ENCODE data around the gene BRD4. TPM values are rescaled to one million over a fixed set of nuclear protein-coding genes. Genes with fewer than 3 reads are reported as not detected.

Gene BRD4
- total RNA-seq, 1 donor from 2014 or later = 153 TPM

GRCh38 chr19:15220833-15221232, 111.5 kb downstream of the BRD4 start:
- Mint-ChIP-seq H3K27me3 (ENCODE audit: low read depth) (no peaks in the 10 kb centered on the region), H3K4me1 (peaks cover 15% of the 10 kb centered on the region), H3K36me3 (no peaks in the 10 kb centered on the region), H3K27ac (peak overlapping the region; percentile 9), H3K9me3 (no peaks in the 10 kb centered on the region), H3K4me3 (no peak overlapping the region)
- DNase-seq (ENCODE audit: low spot score in 2 of 2, unreplicated experiment in 2 of 2) = no peak
- TF ChIP-seq CTCF (IDR thresholded peaks at IDR 0.05; ENCODE audit: unreplicated experiment) = no peak

GRCh38 chr19:15218501-15218900, 113.8 kb downstream of the BRD4 start:
- no peak overlapping the region for H3K4me3 Mint-ChIP-seq
- no peaks in the 10 kb centered on the region for H3K36me3 Mint-ChIP-seq
- H3K4me1 Mint-ChIP-seq = peaks cover 12% of the 10 kb centered on the region
- H3K9me3 Mint-ChIP-seq = no peaks in the 10 kb centered on the region
- no peak for TF ChIP-seq CTCF (IDR thresholded peaks at IDR 0.05; ENCODE audit: unreplicated experiment)
- no peak overlapping the region for H3K27ac Mint-ChIP-seq
- no peaks in the 10 kb centered on the region for H3K27me3 Mint-ChIP-seq (ENCODE audit: low read depth)
- no peak for DNase-seq (ENCODE audit: low spot score in 2 of 2, unreplicated experiment in 2 of 2)

- TF ChIP-seq CTCF (IDR thresholded peaks at IDR 0.05; ENCODE audit: unreplicated experiment) = no peak
- Mint-ChIP-seq H3K27ac (no peak overlapping the region), H3K27me3 (ENCODE audit: low read depth) (no peaks in the 10 kb centered on the region), H3K36me3 (no peaks in the 10 kb centered on the region), H3K4me1 (no peaks in the 10 kb centered on the region), H3K9me3 (no peaks in the 10 kb centered on the region), H3K4me3 (no peak overlapping the region)
- no peak for DNase-seq (ENCODE audit: low spot score in 2 of 2, unreplicated experiment in 2 of 2)
Observed at GRCh38 chr19:15216363-15216762, 116.0 kb downstream of the BRD4 start.

- no peak for TF ChIP-seq CTCF (IDR thresholded peaks at IDR 0.05; ENCODE audit: unreplicated experiment)
- H3K9me3 Mint-ChIP-seq = no peaks in the 10 kb centered on the region
- H3K4me1 Mint-ChIP-seq = no peaks in the 10 kb centered on the region
- no peak for DNase-seq (ENCODE audit: low spot score in 2 of 2, unreplicated experiment in 2 of 2)
- H3K27me3 Mint-ChIP-seq (ENCODE audit: low read depth) = no peaks in the 10 kb centered on the region
- no peaks in the 10 kb centered on the region for H3K36me3 Mint-ChIP-seq
- no peak overlapping the region for H3K4me3 Mint-ChIP-seq
- no peak overlapping the region for H3K27ac Mint-ChIP-seq
Observed at GRCh38 chr19:15213715-15214381, 118.5 kb downstream of the BRD4 start.

- H3K4me1 Mint-ChIP-seq = no peaks in the 10 kb centered on the region
- no peak overlapping the region for H3K27ac Mint-ChIP-seq
- H3K9me3 Mint-ChIP-seq = no peaks in the 10 kb centered on the region
- no peak overlapping the region for H3K4me3 Mint-ChIP-seq
- no peaks in the 10 kb centered on the region for H3K36me3 Mint-ChIP-seq
- no peak for DNase-seq (ENCODE audit: low spot score in 2 of 2, unreplicated experiment in 2 of 2)
- no peaks in the 10 kb centered on the region for H3K27me3 Mint-ChIP-seq (ENCODE audit: low read depth)
- no peak for TF ChIP-seq CTCF (IDR thresholded peaks at IDR 0.05; ENCODE audit: unreplicated experiment)
Observed at GRCh38 chr19:15212711-15213110, 119.6 kb downstream of the BRD4 start.
